ENCODE data around the gene ADAMTS16. TPM values are rescaled to one million over a fixed set of nuclear protein-coding genes. Genes with fewer than 3 reads are reported as not detected.

ADAMTS16 gene
- total RNA-seq, 1 donor from 2014 or later, result 3.7 TPM

DNA sequence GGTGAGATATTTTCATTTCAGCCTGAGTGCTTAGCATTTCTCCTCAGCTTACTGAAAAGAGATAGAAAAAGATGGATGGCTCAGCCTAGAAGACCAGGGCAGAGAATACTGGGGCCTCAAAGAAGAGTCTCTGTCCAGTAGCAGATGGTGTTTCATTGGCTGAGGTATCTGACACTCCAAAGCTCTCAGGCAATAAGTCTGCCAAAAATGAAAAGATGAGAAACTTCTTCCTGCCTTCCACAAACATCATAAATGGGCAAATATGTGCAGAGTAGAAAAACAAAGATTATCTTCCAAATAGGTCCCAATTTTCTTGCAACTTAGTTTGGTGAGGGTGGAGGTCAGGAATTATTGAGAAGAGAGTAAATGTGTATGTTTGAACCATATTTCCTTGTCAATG lies 195.0 kb downstream of the ADAMTS16 start:
- FAIRE-seq, result no peak
- DNase-seq (ENCODE audit: low spot score in 2 of 2), result no peak

DNA sequence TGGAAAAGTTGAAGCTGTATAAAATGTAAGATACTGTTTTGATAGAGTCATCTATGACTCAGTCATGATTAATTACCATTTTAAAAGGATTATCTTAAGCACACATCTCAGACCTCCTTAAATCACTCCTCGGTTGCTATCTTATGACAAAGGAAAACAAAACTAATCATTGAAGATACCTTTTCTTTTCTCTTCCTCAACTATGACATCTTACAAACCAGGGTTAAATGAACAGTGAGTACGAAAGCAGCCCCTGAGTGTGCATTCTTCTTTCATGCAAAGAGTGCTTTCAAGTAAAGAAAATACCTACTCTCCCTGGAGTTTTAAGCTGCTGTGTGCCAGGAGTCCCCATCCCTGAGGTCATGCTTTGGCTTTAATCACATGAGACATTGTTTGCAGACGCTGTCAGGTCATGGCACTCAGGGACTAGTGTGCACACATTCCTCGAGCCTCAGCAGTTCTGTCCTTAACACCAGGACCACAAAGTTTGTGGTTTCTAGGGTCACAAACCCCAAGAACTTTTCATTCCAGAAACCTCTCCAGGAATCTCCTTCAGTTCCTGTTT lies 195.7 kb downstream of the ADAMTS16 start:
- no peak for DNase-seq (ENCODE audit: low spot score in 2 of 2)
- FAIRE-seq, result no peak

DNA sequence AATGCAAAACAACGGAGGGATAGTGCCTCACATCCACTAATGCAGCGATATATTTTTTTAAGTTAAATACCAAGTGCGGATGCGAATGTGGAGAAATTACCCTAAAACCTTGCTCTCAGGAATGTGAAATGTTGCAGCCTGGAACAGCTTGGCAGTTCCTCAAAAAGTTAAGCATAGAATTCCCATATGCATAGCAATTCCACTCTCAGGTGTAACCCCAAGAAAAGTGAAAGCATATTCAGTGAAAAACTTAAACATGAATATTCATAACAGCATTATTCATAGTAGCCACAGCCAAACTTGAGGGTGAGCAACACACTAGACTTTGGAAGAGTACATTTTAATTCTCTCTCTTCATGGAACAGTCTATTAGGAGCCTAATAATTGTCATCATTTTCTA lies 199.1 kb downstream of the ADAMTS16 start:
- FAIRE-seq, result no peak

DNA sequence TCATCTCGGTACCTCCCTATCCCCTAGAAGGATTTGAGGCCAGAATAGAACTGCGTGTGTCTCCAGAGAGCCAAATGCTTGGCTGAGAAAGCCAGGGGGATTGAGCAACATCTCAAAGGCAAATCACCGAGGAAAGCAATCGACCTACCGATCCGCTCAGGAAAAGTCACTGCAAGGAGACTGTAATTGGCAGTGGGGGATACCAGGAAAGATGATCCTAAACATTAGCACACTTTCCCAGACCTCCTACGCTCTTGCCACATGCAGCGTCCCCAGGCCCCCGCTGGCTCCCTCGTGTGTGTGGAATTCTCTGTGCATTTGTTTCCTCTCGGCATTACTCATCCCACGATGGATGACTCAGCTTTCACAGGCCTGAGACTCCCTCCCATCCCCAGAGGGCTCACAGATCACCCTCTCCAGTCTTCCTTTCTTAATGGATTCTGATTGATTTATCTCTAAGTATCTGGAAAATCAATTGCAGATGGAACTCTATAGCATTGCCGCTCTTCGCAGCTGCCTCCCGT lies 200.1 kb downstream of the ADAMTS16 start:
- no peak for FAIRE-seq
- peak in 1 of 2 donors; percentile 41 for DNase-seq (ENCODE audit: low spot score in 2 of 2)

More for the DNA sequence above, 199.1 kb downstream of the ADAMTS16 start:
- DNase-seq (ENCODE audit: low spot score in 2 of 2), result no peak

DNA sequence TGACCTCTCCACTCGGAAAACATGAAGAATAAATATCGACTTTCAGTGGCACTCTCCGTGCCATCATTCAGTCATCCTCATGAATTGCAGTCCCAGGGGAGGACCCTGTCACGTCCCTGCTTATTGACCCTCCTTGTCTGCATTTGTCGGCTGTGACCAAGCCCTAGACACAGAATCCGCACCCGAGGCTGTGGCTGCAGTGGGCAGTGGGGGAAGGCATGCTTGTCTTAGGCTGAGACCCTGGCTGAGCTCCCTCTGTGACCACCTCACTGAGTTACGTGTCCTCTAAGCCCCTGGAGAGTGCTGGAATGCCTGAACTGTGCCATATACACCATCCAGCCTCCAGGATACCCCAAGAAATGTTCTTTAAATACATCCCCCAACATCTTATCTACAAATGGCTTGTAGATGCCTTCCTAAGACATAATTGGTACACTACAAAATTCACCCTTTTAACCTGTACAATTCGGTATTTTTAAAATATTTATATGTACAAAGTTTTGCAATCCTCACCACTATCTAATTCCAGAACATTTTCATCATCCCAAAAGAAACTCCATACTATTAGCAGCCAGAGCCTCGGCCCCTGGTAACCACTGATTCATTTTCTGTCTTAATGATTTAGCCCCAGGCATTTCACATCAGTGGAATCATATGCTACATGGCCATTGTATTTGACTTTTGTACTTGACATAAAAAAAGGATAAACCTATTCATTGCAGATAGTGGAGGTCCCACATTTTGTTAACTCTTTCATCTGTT lies 201.6 kb downstream of the ADAMTS16 start:
- FAIRE-seq (no peak), DNase-seq (ENCODE audit: low spot score in 2 of 2) (no peak)

DNA sequence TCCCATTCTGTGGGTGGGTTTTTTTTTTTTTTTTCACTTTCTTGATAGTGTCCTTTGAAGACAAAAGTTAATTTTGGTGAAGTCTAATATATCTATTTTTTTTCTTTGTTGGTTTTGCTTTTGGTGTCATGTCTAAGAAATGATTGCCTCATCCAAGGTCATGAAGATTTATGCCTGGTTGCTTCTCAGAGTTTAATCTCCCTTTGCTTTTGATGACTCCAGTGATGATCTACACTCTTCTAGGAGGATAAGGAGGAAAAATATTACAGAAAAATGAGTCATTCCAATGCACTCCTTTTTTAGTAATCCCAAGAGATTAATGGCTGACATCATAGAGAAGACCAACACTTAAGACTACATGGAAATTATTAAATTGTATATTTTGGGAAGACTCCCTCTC lies 202.7 kb downstream of the ADAMTS16 start:
- DNase-seq (ENCODE audit: low spot score in 2 of 2) (no peak), FAIRE-seq (no peak)

DNA sequence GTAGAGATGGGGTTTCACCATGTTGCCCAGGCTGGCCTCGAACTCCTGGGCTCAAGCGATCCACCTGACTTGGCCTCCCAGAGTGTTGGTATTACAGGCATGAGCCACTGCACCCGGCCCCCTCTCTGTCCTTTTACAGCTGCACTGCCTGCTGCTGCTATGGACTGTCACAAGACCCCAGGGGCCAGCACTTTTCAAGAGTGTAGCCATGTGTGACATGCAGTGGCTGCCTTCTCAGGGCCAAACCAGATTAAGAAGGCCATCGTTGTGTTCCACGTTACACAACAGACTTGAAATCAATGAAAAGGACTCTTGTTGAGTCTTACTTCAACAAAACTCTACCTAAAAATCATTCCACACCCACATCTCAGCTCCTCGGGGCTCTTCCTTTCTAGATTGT lies 203.4 kb downstream of the ADAMTS16 start:
- FAIRE-seq, result no peak
- DNase-seq (ENCODE audit: low spot score in 2 of 2), result no peak

DNA sequence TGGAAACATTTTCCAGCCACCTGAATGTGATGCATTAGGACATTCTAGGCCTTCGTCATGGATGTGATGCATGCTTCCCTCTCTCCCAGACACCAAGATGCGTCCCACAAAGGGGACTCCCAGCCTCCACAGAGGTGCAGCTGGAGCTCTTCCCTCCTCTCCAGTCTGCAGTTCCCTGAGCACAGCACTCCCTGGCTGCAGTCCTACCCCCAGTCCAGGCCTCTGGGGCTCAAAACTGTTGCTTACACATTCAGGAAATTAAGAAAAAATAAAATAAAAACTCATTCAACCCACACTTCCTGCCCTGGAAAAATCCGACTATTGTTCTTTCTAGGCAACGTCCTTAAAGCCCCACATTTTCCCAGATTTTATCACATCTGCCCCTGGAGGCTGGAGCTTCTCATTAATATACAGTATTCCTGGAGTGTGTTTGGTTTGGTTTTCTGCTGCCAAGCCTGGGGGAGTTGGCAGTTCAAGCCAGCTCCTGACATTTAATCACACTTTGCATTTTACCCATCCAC lies 204.0 kb downstream of the ADAMTS16 start:
- DNase-seq (ENCODE audit: low spot score in 2 of 2) (no peak), FAIRE-seq (no peak)

DNA sequence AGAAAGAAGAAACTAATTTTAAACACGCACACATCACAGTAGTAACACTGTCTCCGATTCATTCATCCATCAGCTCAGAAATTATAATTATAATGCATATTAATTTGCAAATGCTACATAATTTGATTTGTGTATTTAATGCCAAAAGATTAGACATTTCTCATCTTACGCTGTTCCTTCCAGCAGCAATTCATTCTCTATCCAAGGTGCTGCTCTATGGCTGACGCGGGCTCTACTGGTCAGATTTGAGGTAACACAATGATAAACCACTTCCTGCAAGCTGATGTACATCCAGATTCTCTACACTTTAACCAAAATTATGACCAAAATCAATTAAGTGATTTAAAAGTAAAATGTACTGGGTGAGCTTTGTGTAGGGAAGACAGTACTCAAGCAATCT lies 204.5 kb downstream of the ADAMTS16 start:
- DNase-seq (ENCODE audit: low spot score in 2 of 2) (no peak), FAIRE-seq (no peak)

DNA sequence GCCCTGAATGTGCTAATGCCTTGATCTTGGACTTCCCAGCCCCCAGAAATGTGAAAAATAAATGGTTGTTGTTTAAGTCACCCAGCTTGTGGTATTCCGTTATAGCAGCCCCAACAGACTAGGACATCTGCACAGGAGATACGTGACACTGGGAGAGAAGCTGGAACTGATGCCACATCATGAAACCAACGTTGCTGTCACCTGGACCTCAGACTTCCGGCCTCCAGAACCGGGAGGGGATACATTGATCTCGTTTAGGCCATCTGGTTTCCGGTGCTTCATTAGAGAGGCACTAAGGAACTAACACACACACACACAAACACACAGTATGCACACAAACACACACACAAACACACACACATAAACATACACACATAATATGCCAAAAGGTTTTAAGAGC lies 207.3 kb downstream of the ADAMTS16 start:
- no peak for FAIRE-seq
- no peak for DNase-seq (ENCODE audit: low spot score in 2 of 2)

DNA sequence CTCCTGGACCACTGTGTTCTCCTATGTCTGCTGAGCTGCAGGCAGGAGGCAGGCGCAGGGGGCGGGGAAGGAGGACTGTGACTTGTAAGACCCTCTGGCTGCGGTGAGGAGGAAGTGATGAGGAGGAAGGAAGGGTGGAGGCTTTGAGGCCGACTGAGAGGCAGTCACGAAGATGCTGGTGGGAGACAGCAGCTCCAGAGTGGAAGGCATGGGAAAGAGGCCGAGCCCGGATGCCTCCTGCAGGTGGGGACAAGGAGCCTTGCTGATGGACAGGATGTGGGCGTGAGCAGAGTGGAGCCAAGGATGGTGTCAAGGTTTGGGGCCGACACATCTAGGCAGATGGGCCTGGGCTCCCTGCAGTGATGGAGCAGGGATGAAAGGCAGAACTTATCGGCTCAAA lies 208.0 kb downstream of the ADAMTS16 start:
- no peak for FAIRE-seq

DNA sequence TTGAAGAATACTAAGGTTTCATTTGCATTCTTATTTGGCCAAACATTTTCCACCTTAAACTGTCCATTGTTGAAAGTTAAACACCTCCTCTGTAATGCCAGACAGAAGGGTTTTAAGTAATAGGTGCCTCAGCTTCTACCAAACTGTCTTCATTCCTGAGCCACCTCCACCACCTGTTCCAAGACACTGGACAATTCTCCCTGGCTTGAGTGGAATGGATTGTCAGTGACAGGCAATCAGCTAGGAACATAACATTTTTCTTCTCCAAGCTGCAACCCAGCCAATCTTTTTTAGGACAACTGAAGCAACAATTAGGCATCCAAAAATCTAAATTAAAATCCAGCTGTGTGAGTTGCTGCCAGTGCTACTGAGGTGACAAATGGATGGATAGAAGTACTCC lies 208.4 kb downstream of the ADAMTS16 start:
- DNase-seq (ENCODE audit: low spot score in 2 of 2), result no peak
- FAIRE-seq, result no peak

More for the DNA sequence above, 208.0 kb downstream of the ADAMTS16 start:
- DNase-seq (ENCODE audit: low spot score in 2 of 2), result no peak

DNA sequence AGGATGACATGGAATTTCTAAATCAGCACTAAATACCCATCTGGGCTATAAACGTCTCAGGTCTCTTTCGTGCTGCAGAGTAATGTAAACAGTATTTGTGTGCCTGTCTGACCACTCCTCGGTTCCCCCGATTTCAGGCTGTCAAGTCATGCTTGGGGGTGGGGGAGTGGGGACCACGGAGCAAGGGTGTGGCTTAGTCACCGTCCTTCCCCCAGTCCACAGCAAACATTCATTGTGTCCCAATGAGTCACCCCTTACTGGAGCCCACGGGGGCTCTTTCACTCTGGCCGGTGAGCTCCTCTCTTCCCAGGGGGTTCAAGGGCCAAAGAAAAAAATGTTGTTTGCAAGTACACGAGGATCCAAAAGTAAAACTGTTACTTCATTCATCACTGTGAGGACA lies 210.0 kb downstream of the ADAMTS16 start:
- DNase-seq (ENCODE audit: low spot score in 2 of 2) (no peak), FAIRE-seq (no peak)

DNA sequence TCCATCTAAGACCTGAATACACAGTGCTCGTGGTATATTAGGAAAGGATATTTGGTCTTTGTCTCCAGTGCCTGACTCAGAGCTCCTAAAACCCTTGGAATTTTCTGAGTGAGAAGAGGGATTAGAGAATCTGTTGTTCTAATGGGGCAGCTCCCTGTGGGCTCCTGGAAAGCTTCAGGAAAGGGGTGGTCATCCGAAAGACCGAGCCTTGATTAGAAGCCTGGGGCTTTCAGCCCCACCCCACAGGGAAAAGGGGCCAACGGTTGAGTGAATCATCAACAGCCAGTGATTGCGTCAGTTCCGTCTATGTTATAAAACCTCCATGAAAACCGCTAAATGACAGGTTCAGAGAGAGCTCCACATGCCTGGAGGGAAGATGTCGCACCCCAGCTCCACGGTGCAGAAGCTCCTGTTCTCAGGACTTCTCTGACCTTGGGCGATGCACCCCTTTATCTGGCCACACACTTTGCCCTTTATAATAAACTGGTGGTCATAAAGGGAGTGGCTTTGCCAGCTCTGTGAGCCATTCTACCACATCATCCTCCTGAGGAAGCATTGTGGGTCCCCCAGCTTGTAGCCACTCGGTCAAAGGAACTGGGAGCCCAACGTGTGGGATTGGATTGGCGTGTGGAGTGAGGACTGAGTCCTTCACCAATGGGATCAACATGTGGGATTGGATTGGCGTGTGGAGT lies 211.3 kb downstream of the ADAMTS16 start:
- FAIRE-seq (no peak), DNase-seq (ENCODE audit: low spot score in 2 of 2) (no peak)

DNA sequence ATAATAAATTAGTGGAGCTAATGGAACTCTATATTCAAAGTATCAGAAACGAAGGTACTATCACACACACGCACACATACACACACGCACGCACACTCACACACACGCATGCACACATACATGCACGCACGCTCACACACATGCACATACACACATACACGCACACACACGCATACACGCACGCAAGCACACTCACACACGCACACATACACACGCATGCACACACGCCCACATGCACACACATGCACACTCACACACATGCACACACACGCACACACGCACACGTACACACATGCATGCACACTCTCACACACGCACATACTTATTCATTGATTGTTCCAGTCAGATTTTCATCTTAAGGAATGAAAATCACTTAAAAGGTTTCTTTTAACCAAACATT lies 212.5 kb downstream of the ADAMTS16 start:
- DNase-seq (ENCODE audit: low spot score in 2 of 2) (no peak), FAIRE-seq (no peak)

DNA sequence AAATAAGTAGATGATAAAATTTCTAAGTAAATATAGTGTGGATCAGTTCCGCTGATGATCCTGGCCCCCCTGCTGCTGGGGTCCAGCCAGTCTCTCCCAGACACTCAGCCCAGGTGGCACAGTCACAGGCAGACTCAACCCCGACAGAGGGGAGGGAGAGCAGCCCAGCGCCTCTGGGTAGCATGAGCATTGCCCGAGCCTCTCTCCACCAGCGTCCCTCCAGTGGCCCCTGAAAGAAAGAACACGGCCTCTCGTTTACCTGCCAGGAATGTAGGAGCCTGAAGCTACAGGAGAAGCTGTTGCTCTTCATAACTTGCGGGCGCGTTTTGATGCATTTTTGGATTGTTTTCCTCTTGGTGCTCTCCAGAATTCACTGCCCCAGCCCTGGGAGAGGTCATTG lies 213.6 kb downstream of the ADAMTS16 start:
- FAIRE-seq (no peak), DNase-seq (ENCODE audit: low spot score in 2 of 2) (no peak)

DNA sequence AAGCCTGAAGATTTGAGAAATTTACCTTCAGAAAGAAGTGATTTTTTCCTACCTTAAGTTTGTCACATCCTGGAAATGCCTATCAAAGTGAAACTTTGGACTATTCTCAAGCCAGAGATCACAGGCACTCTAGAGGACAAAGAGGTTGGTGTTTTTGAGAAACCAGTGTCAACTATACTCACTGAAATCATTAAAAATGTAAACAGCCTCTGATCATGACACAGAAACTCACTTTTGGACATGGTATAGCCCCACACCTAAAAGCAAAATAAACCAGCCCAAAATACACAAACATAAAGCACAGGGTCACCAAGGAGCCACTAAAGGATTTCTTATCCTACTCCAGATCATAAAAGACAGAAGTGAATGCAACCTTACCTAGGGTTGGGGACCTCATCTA lies 216.6 kb downstream of the ADAMTS16 start:
- FAIRE-seq (no peak), DNase-seq (ENCODE audit: low spot score in 2 of 2) (no peak)

DNA sequence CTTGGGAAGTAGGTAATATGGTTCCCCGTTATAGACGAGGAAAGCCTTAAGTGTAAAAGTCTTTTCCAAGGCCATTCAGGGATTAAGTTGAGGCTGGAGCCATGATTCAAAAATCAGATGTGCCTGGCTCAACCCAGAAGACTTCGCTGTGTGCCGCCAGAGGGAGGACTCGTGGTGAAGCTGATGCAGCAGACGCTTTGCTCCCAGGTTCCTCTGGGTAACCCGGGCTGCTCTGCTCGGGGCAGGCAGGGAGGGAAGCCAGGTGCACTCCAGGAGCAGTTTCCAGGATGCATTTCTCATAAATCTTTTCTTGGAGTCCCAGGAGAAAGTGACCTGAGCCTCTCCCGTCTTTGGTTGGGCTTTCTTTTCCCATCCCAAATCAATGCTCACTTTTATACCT lies 219.5 kb downstream of the ADAMTS16 start:
- FAIRE-seq (no peak), DNase-seq (ENCODE audit: low spot score in 2 of 2) (no peak)

DNA sequence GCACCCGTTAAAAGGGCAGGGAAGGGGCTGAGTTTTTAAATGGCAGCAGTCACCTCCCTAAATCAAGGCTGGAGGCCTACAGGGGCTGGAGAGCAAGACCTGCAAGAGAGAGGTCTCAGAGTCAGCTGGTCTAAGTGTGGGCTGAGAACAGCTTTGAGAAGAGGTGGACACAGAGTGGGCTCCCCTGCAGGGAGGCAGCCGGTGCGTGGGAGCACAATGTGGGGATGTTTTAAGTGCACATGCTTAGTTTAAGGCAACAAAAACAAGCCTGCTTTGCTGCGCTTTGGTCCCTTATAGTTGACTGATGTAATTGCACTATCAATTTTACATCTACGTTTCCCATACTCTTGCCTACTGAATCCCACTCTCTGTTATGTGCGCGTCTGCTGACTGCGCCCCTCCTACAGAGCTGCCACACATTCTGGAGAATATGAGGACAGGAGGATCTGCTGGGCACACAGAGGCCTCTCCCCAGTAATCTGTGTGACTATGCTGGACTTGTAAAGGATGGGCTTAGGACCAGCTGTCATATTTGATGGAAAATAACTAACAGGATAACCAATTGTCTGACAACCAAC lies 220.3 kb downstream of the ADAMTS16 start:
- FAIRE-seq, result no peak

DNA sequence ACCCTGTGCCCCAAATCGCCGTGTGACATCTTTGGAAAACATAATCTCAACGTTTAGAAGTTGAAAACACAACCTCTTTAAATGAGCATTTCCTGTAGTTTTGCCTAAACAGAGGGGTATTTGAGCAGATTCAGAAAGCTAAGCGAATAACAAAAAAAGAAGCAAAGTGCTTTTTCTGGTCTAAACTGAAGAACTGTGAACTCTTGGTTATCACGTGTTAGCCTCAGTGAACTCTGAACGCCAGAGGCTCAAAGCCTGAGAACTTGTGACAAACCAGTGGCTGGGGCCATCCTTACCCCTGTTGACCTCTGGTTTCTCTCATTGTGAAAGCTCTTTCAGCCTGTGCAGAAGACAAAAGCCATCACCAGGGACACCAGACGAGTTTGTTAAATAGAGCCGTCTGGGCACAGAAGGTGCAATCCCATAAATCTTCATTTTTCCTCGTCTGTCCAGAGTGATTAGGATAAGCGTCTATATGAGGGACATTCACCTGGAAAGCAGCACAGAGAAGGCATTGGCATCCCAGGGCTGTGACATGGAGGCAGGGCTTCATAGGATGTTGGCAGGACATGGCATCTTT lies 220.9 kb downstream of the ADAMTS16 start:
- FAIRE-seq (no peak), DNase-seq (ENCODE audit: low spot score in 2 of 2) (no peak)

More for the DNA sequence above, 220.3 kb downstream of the ADAMTS16 start:
- DNase-seq (ENCODE audit: low spot score in 2 of 2), result no peak

DNA sequence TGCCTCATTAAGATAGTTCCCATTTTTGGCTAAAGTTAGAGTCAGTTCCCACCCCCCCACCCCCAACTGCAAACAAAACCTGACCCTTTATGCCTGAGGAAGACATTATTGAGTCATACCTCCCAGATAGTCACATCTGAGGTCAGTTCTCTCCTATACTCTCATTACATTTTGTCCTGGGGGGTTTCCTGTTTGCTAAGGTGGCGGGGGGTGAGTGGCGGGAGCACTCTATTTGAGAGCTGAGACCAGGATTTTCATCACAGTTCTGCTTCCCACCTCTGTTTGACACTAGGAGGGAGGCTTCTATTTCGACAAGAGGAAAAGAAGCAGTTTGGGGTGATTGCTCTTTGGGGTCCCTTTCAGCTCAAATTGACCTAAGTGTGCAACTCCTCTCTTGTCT lies 222.9 kb downstream of the ADAMTS16 start:
- FAIRE-seq, result no peak

More for the DNA sequence above, 222.9 kb downstream of the ADAMTS16 start:
- no peak for DNase-seq (ENCODE audit: low spot score in 2 of 2)
